CD14-positive monocyte (primary cell): ENCODE measurements around the gene OXSR1. TPM values are rescaled to one million over a fixed set of nuclear protein-coding genes. Genes with fewer than 3 reads are reported as not detected.
A peak's percentile ranks its signal among the peaks of the same experiment; 100 is the strongest.
"Not testable (repeated sequence)": the region's sequence is repeated elsewhere in the genome, so short reads cannot be mapped to it uniquely, and the experiment has no call there.

Experiments used
- DNase-seq, 3 donors: peaks; one replicate each; pipeline ENCODE4 v3.0.0-alpha.2; 2011 to 2022
- H2AFZ ChIP-seq: 2 replicates; pipeline ENCODE4 v1.6.0; 2012; ENCODE audit warnings: mild to moderate bottlenecking, low read depth, low read length, inconsistent platforms; ENCODE audit not compliant: insufficient read depth, poor library complexity, severe bottlenecking
- H3K27ac ChIP-seq, 2 donors: 1 replicate in 1 of 2; 2 replicates in 1 of 2; pipeline ENCODE4 v1.5.1; 2012 to 2013; ENCODE audit warnings: low read length in 2 of 2, control low read depth in 1 of 2, inconsistent platforms in 1 of 2, low read depth in 1 of 2, mild to moderate bottlenecking in 1 of 2
- H3K27me3 ChIP-seq, 2 donors: one replicate each; pipeline versions ENCODE4 v1.6.0 to v1.6.1; 2011 to 2013; ENCODE audit warnings: low read length in 2 of 2; ENCODE audit not compliant: control insufficient read depth in 2 of 2, insufficient read depth in 2 of 2
- H3K36me3 ChIP-seq, 2 donors: replicated peaks in 1 of 2; 1 replicate in 1 of 2; 2 replicates in 1 of 2; pipeline versions ENCODE4 v1.5.1 to v1.6.1; 2012 to 2013; ENCODE audit warnings: low read length in 2 of 2, control low read depth in 1 of 2, inconsistent platforms in 1 of 2, mild to moderate bottlenecking in 1 of 2; ENCODE audit not compliant: insufficient read depth in 2 of 2, control insufficient read depth in 1 of 2
- H3K4me1 ChIP-seq, 2 donors: 1 replicate in 1 of 2; 2 replicates in 1 of 2; pipeline versions ENCODE4 v1.5.1 to v1.6.1; 2012 to 2013; ENCODE audit warnings: low read length in 2 of 2, control low read depth in 1 of 2, inconsistent platforms in 1 of 2, mild to moderate bottlenecking in 1 of 2, moderate library complexity in 1 of 2; ENCODE audit not compliant: insufficient read depth in 2 of 2, control insufficient read depth in 1 of 2
- H3K4me2 ChIP-seq: replicated peaks from 2 replicates; pipeline ENCODE3; 2012; ENCODE audit warnings: low read length, moderate library complexity, mild to moderate bottlenecking; ENCODE audit not compliant: poor library complexity, severe bottlenecking; ENCODE audit errors: extremely low read depth
- H3K4me3 ChIP-seq, 3 experiments: fragments of 200-600 bp in 1 of 3; sonication (generic) in 1 of 3; replicated peaks in 1 of 3; 1 replicate in 2 of 3; 2 replicates in 1 of 3; pipeline ENCODE4 v1.5.1; 2011 to 2013; ENCODE audit warnings: low read length in 3 of 3, mild to moderate bottlenecking in 3 of 3, control low read depth in 2 of 3, low read depth in 2 of 3, inconsistent platforms in 1 of 3, moderate library complexity in 1 of 3
- H3K79me2 ChIP-seq: 2 replicates; pipeline ENCODE4 v1.6.0; 2012; ENCODE audit warnings: mild to moderate bottlenecking, control low read depth, inconsistent platforms, low read length, moderate library complexity; ENCODE audit not compliant: insufficient read depth
- H3K9ac ChIP-seq: 2 replicates; pipeline ENCODE4 v1.6.0; 2017; ENCODE audit warnings: low read length, mild to moderate bottlenecking; ENCODE audit not compliant: insufficient read depth, poor library complexity, severe bottlenecking
- H3K9me3 ChIP-seq, 2 donors: replicated peaks in 1 of 2; 1 replicate in 1 of 2; 2 replicates in 1 of 2; pipeline versions ENCODE4 v1.5.1 to v1.6.1; 2012 to 2013; ENCODE audit warnings: low read length in 2 of 2, control low read depth in 1 of 2; ENCODE audit not compliant: control insufficient read depth in 1 of 2, insufficient read depth in 1 of 2
- H4K20me1 ChIP-seq: 2 replicates; pipeline ENCODE4 v1.6.0; 2012; ENCODE audit warnings: mild to moderate bottlenecking, low read length, control low read depth, moderate library complexity; ENCODE audit not compliant: insufficient read depth
- H3K27ac Mint-ChIP-seq, 7 donors: one replicate each; pipeline ENCODE4 v1.8.0; 2020; ENCODE audit warnings: mild to moderate bottlenecking in 7 of 7, mixed read lengths in 7 of 7, moderate library complexity in 6 of 7, inconsistent platforms in 2 of 7
- H3K27me3 Mint-ChIP-seq, 3 donors: one replicate each; pipeline ENCODE4 v1.8.0; 2021 to 2022; ENCODE audit warnings: low read depth in 3 of 3, mild to moderate bottlenecking in 3 of 3, mixed read lengths in 3 of 3, moderate library complexity in 3 of 3, inconsistent platforms in 1 of 3
- H3K36me3 Mint-ChIP-seq, 2 donors: one replicate each; pipeline ENCODE4 v1.8.0; 2020; ENCODE audit warnings: mixed read lengths in 2 of 2, inconsistent platforms in 1 of 2, mild to moderate bottlenecking in 1 of 2
- H3K4me1 Mint-ChIP-seq: one replicate; pipeline ENCODE4 v1.8.0; 2020; ENCODE audit warnings: mild to moderate bottlenecking, mixed read lengths
- H3K4me3 Mint-ChIP-seq, 2 donors: one replicate each; pipeline ENCODE4 v1.8.0; 2020; ENCODE audit warnings: mild to moderate bottlenecking in 2 of 2, mixed read lengths in 2 of 2, moderate library complexity in 1 of 2
- H3K9me3 Mint-ChIP-seq, 7 donors: one replicate each; pipeline ENCODE4 v1.8.0; 2020 to 2022; ENCODE audit warnings: mixed read lengths in 7 of 7, mild to moderate bottlenecking in 6 of 7, moderate library complexity in 6 of 7, inconsistent platforms in 2 of 7
- CTCF ChIP-seq: fragments of 200-600 bp; IDR thresholded peaks from one replicate; pipeline ENCODE4 v1.8.0; 2022; ENCODE audit warnings: antibody characterized with exemption, mild to moderate bottlenecking
- WGBS: methylation state at CpG from one replicate; pipeline ENCODE4 v1.1.5; 2013; ENCODE audit warnings: missing lambda C conversion rate; ENCODE audit not compliant: insufficient coverage; 5-methylcytosine and 5-hydroxymethylcytosine counted together
- intact Hi-C, 2 donors: fragments of 100-400 bp; cut with micrococcal nuclease; formaldehyde crosslinking; loops; one replicate each; pipeline versions ENCODE4 v1.15.0 to v1.15.1; 2023
- polyA plus RNA-seq, 3 donors: library from polyadenylated mRNA; depleted of rRNA in 1 of 3; unstranded in 2 of 3; stranded (reverse) in 1 of 3; fragments of 300-500 nt in 2 of 3; fragments of >200 nt in 1 of 3; fragmentation: Illumina TruSeq in 2 of 3; gene quantifications; 1 replicate in 2 of 3; 2 replicates in 1 of 3; pipeline ENCODE4 v1.2.3, GENCODE V29; 2012 to 2021

OXSR1 gene
- polyA plus RNA-seq, 3 donors: 9.4 to 20.3 (median 12.3) TPM

GRCh38 chr3:38190481-38190881 lies 25.1 kb downstream of the OXSR1 start:
- intact Hi-C loops: no loop called here
- H3K4me1 ChIP-seq: no peaks in the 10 kb centered on the region
- H3K36me3 ChIP-seq: peaks cover 55 to 86% of the 10 kb centered on the region in 2 donors
- no peaks in the 10 kb centered on the region for H3K9me3 ChIP-seq
- H3K27ac Mint-ChIP-seq: peak overlapping the region in 1 of 7 donors; percentile 65
- DNase-seq: no peak
- no peaks in the 10 kb centered on the region for H3K27me3 Mint-ChIP-seq
- H2AFZ ChIP-seq: no peak overlapping the region
- H3K4me1 Mint-ChIP-seq: peaks cover 2% of the 10 kb centered on the region
- peaks cover 53 to 60% of the 10 kb centered on the region in 2 donors for H3K36me3 Mint-ChIP-seq
- no peaks in the 10 kb centered on the region for H3K27me3 ChIP-seq
- H3K27ac ChIP-seq: no peak overlapping the region
- no peak overlapping the region for H3K9ac ChIP-seq
- no peak overlapping the region for H3K4me2 ChIP-seq
- peaks cover 2 to 8% (median 4%) of the 10 kb centered on the region in 7 donors for H3K9me3 Mint-ChIP-seq
- no peak overlapping the region for H3K4me3 Mint-ChIP-seq
- peaks cover 49% of the 10 kb centered on the region for H4K20me1 ChIP-seq
- TF ChIP-seq CTCF: no peak
- H3K79me2 ChIP-seq: no peaks in the 10 kb centered on the region
- no peak overlapping the region for H3K4me3 ChIP-seq

GRCh38 chr3:38202931-38203330 lies 37.6 kb downstream of the OXSR1 start:
- Mint-ChIP-seq H3K4me1 (peaks cover 35% of the 10 kb centered on the region), H3K36me3 (peaks cover 46 to 68% of the 10 kb centered on the region in 2 donors), H3K27ac (peak overlapping the region in 5 of 7 donors; percentile 10 to 47 (median 33))
- H2AFZ ChIP-seq, H3K27ac ChIP-seq, H3K4me3 ChIP-seq, H3K27me3 Mint-ChIP-seq, intact Hi-C loops, H3K9ac ChIP-seq, H3K9me3 ChIP-seq, H3K9me3 Mint-ChIP-seq, H3K27me3 ChIP-seq, H3K4me3 Mint-ChIP-seq, H3K4me2 ChIP-seq: not testable (repeated sequence)
- peak in 1 of 3 donors; percentile 13 for DNase-seq
- Histone ChIP-seq H4K20me1 (peaks cover 67% of the 10 kb centered on the region), H3K79me2 (peaks cover 47% of the 10 kb centered on the region), H3K36me3 (peaks cover 31 to 55% of the 10 kb centered on the region in 2 donors), H3K4me1 (peaks cover 15 to 24% of the 10 kb centered on the region in 2 donors)
- WGBS: 87% methylated on average over 8 of the region's 12 CpGs
